Cardiac septum (tissue), 1 donor: ENCODE results near the gene TTYH3. TPM values are rescaled to one million over a fixed set of nuclear protein-coding genes. Genes with fewer than 3 reads are reported as not detected.

Experiments used
- DNase-seq: peaks from one replicate; pipeline ENCODE4 v3.0.0-alpha.2; 2020; ENCODE audit warnings: low spot score
- intact Hi-C: fragments of 100-400 bp; cut with DNase I; formaldehyde crosslinking; loops from one replicate; pipeline ENCODE4 v1.14.0; 2022
- total RNA-seq: library from RNA; stranded (reverse); fragmentation: NEBNext Ultra II Directional; extraction: Animal tissue kit (Norgen Biotek cat#: 25700); gene quantifications from one replicate; pipeline ENCODE4 v1.2.1, GENCODE V29; 2021
- donor health status: DM: no; HTN: no; CAD: no.

Gene TTYH3
- total RNA-seq, 1 donor from 2014 or later, result 17.1 TPM

DNA sequence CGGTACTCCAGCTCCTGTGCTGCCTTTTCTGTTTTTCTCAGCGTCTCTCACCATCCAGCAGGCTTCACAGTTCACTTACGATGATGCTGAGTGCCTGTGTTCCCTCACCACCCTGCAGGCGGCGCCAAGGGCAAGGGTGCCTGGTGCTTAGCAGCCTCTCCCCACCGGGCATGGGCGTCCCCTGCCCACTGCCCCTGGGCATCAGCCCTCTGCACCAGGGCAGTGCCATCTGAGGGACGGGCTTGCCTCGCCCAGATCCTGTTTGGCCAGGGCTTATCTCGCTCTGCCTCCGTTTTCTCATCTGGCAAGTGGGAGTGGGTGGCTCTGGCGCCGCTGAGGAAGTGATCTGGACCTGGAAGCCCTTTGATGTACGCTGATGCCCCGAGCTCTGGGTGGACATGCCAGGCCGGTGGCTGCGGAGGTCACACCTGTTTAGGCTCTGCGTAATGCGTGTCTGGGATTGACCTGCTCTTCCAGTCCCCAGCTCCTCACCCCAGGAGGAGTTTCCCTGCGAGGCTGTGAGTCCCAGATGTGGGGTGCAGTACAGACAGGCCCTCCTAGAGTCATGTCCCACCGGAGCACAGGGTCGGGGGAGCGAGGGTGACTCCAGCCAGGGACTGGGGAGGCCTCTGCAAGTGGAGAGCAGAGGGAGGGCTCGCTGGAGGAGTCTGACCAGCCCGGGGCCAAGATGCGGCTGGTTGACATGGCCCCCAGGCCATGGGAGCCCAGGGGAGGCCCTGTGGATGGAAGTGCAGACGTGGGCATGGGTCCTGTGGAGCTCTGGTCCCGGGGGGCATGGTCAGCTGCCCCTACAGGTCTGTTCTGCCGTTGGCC, 11.8 kb downstream of the TTYH3 start:
- intact Hi-C loops, result loop anchor here (5.0 kb wide), 1 partner anchor 36 kb away; no protein-coding TSS in a partner anchor
- no peak for DNase-seq

DNA sequence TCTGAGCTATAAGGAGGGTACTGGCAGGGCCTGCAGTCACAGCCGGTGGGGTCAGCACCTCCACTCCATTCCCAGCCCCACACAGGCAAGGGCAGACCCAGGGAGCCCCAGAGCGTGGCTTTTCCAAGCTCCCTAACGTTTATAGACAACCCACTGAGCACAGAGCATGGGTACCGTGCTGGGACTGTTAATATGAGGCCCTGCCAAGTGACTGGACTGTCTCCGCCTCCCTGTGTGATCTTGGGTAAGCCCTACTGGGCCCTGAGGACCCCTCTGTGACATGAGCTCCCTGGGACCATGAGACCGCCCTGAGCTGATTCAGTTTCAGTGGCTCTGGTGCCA, 12.4 kb downstream of the TTYH3 start:
- DNase-seq, result no peak
- intact Hi-C loops, result loop anchor here (5.0 kb wide), 1 partner anchor 37 kb away; no protein-coding TSS in a partner anchor

DNA sequence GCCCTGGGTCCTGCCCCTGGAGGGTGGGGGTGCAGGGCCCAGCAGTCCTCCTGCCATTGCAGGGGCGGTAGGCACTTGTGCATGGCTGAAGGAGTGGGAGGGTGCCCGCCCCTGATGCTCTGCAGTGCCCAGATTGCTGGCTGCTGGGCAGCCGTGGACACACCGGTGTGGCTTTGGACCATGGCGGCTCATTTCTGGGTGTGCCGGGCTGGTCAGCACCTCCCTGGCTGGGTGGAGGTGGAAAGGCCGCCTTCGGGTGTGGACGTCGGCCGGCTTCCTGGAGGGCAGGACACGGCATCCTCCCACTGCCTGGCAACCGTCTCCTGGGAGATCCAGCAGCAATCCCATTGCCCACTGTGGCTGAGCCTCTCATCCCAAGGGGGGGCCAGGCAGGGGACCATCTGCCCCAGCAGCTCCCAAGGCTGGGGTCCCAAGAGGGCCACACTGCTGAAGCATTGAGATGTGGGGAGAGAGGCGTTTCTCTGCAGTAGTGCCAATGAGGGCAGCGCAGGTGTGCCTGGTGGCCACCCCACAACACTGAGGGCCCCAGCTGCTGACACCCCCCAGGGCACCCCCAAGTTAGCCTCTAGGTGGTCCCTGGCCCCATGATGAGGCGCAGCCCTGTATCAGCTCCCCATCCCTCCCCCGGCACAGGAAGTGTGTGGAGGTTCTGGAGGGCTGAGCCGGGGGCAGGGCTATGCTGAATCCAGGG, 12.9 kb downstream of the TTYH3 start:
- no peak for DNase-seq
- intact Hi-C loops, result loop anchor here (5.0 kb wide), 1 partner anchor 37 kb away; no protein-coding TSS in a partner anchor

DNA sequence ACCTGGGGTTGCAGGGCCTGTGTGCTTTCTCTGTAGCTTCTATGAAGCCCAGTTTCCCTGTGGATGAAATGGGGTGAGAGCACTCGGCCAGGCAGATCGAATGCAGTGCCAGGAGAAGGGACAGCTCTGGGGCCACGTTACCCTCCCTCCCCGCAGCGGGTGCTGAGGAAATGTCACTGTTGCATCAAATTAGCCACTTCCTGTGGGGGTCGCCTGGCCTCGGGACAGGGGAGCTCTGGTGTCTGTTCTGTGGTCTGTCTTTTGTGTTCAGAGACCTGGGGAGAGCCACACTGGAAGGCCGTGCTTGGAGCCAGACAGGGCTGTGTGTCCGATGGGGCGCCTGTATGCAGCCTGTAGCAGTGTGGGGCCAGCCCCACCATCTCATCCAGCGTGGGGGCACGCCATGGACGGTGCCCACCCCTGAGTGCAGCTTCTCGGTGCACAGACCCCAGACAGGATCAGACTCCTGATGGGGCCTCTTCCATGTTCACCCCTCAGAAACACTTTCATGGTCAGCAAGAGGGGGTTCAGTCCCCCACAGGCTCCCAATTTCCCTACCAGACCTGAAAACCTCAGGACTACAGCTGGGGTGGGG, 13.6 kb downstream of the TTYH3 start:
- intact Hi-C loops, result no loop called here
- DNase-seq, result no peak

DNA sequence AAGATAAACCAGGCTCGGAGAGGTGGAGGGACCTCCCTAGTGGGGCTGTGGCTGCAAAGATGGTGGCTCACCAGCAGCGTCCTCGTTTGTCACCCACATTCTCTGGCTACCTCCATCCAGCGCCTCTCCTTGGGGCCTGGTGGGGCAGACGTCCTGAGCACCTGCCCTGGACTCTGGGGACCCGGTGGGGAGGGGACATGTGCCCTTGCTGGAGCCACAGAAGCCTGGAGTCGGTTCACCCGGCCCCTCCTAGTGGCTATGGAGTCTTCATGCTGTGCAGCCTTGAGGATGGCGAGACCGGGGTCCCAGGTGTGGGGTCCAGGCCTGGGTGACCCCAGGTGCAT, 14.5 kb downstream of the TTYH3 start:
- DNase-seq, result no peak
- intact Hi-C loops, result no loop called here

DNA sequence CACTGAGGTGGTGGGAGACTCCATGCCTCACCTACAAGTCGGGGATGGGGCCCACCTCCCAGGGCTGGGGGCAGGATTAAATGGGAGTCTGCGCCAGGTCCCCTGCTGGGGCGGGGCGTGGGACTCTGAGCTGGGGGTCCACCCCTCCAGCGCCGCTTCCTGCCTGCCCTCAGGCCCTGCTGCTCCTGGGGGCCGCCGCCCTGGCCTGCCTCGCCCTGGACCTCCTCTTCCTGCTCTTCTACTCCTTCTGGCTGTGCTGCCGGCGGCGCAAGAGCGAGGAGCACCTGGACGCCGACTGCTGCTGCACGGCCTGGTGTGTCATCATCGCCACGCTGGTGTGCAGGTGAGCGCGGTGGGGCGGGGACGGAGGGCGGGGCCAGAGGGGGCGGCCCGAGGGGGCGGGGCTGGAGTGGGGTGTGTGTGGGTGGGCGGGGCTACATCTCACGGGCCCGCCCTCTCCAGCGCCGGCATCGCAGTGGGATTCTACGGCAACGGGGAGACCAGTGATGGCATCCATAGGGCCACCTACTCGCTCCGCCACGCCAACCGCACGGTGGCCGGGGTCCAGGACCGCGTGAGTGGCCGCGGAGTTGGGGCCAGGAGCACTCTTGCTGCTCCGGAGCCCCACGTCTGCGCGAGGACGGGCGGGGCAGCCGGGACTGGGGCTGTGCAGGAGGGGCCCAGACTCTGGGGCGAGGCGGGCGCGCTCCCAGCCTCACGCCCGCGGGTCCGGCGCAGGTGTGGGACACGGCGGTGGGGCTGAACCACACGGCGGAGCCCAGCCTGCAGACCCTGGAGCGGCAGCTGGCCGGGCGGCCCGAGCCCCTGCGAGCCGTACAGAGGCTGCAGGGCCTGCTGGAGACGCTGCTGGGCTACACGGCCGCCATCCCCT, 15.1 kb downstream of the TTYH3 start:
- intact Hi-C loops, result no loop called here
- DNase-seq, result no peak

DNA sequence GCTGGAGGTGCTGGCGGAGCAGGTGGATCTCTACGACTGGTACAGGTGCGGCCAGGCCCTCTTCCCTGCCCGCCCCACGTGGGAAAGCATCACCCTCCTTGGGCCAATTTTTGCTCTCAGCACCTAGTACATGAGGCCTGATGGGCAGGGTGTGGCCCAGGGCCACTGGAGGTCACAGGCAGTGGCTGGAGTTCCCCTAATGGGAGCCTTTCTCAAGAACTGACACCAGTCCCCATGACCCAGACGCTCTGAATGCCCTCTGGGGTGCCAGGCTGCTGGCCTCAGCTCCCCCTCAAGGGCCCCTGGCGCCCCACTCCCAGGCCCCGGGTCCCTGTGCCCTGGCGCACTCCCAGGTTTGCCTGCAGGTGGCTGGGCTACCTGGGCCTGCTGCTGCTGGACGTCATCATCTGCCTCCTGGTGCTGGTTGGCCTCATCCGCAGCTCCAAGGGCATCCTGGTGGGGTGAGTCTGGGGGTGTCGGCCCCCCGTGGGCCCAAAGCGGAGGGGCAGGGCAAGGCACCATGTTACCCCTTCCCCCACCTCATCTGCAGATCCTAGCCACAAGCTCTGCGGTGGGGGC, 15.9 kb downstream of the TTYH3 start:
- intact Hi-C loops, result no loop called here

DNA sequence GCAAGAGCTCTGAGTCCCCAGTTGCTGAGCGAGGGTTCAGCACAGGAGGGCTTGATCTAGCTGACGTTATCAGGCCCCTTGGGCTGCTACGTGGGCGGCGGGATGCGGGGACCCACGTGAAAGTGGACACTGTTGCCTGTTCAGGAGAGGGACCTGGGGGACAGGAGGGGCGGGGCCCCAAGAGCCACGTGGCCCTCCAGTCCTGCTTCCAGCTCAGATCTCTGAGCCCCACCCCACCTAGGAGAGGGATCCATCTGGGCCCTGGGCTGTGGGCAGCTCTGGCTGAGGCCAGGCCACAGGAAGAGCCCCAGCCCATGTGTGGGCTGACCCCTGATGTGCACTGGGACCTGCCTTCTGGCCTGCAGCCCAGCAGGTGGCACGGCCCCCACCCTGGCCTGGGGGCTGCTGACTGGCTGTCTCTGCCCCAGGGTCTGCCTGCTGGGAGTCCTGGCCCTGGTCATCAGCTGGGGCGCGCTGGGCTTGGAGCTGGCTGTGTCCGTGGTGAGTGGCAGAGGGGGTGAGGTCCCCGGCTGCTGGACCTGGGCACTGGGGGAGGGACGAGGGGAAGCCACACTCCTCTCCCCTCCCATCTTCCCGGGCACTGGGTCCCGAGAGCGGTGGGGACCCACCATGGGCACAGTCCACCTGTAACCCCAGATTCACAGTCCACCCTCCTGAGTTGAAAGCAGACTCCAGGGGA, 17.5 kb downstream of the TTYH3 start:
- intact Hi-C loops, result no loop called here
- DNase-seq, result no peak

More for the DNA sequence above, 15.9 kb downstream of the TTYH3 start:
- DNase-seq, result no peak

DNA sequence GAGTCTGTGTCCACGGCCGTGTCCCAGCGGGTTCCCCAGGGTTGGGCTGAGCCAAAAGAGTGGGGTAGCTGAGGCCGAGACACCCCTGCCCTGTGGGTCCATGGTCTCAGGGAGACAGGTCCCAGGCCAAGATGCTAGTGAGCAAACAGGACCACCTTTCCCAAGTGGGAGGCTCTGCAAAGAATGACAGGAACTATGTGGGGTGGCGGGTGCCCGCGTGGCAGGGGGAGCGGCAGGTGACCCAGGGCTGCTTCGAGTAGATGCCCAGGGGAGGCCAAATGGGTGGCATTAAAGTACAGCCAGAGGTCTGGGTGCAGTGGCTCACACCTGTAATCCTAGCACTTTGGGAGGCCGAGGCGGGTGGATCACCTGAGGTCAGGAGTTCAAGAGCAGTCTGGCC, 18.2 kb downstream of the TTYH3 start:
- intact Hi-C loops, result no loop called here
- no peak for DNase-seq

DNA sequence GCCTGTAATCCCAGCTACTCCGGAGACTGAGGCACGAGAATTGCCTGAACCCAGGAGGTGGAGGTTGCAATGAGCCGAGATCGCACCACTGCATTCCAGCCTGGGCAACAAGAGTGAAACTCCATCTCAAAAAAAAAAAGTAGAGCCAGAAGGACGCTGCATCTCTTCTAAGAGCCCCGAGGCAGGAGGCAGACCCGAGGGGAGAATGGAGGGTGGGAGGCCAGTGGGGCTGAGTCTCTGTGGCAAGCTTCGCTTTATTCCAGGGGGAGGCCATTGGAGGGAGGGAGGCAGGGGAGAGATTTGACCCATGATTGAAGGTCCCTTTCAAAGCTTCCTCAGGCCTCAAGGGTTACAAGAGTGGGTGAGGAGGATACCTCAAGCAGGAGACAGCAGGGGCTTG, 18.7 kb downstream of the TTYH3 start:
- DNase-seq, result no peak
- intact Hi-C loops, result no loop called here

DNA sequence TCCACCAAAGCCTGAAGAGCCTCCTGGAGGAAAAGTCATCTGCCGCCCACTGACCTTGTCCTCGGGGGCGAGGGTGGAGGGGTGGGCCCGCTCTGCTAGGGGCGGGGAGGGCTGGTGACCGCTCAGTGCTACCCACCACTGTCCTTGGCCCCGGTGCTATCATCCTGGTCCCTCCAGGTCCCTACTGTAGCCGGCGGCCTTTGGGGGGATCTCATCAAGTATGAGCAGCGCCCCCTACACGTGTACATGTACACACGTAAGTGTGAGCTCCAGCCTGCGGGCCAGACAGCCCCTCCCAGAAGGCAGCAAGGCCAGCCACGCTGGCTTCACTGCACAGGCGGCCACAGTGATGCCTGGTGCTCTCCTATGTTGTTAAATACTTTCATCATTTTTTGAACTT, 19.6 kb downstream of the TTYH3 start:
- intact Hi-C loops, result no loop called here
- DNase-seq, result no peak

DNA sequence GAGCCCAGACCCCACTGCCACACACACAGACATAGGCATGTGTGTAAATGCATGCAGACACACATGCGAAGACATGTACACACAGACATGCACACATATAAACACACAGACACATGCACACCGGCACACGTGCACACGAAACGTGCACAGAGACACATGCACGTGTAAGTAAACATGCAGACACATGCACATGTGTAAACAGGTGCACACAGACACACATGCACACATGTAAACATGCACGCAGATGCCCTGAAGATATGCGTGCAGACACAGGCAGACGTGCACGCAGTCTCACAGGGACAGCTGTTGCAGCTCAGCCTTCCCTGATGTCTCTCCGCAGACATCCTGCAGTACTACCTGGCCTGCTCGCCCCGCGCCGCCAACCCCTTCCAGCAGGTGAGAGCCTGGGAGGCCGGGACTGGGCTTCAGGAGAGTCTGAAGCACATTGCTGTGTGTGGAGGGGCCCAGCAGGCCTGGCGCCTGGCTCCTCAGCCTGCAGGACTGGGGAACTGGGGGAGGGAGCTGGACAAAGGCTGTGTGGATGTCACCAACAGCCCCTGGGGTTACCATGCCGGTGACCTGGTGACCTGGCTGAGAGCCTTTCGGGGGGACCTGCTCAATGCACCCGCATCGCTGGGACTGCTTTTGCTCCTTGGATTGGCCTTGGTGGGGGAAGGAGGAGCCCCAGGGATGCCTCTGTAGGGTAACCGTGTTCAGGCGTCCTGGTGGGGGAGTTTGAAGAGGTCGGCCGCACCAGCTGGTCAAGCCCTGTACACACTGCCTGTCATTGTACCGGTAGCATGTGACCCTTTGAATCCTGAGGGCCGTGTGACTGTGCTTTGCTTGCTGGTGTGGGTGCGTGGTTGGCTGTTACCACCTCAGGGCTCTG, 20.3 kb downstream of the TTYH3 start:
- intact Hi-C loops, result no loop called here
- no peak for DNase-seq

DNA sequence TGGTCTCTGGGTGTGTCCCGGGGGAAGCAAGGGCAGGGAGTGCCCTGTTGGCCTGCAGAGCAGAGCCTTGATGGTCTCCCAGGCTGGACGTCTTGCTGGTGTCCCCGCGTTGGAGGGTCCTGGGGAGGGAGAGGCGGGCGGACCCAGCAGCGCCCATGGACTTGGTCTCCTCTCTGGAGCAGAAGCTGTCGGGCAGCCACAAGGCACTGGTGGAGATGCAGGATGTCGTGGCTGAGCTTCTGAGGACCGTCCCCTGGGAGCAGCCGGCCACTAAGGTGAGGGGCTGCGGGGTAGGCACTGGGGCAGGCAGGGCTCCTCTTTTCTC, 20.9 kb downstream of the TTYH3 start:
- intact Hi-C loops, result no loop called here
- DNase-seq, result no peak

DNA sequence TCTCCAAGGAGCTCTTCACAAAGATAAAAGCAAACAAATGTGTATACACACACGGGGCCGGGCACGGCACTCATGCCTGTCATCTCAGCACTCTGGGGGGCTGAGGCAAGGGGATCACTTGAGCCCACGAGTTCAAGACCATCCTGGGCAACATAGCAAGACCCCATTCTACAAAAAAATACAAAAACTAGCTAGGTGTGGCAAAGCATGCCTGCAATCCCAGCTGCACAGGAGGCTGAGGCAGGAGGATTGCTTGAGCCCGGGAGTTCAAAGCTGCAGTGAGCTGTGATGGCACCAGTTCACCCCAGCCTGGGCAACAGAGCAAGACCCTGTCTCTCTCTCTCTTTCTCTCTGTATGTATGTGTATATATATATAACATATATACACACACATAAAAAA, 22.3 kb downstream of the TTYH3 start:
- intact Hi-C loops, result no loop called here
- no peak for DNase-seq

DNA sequence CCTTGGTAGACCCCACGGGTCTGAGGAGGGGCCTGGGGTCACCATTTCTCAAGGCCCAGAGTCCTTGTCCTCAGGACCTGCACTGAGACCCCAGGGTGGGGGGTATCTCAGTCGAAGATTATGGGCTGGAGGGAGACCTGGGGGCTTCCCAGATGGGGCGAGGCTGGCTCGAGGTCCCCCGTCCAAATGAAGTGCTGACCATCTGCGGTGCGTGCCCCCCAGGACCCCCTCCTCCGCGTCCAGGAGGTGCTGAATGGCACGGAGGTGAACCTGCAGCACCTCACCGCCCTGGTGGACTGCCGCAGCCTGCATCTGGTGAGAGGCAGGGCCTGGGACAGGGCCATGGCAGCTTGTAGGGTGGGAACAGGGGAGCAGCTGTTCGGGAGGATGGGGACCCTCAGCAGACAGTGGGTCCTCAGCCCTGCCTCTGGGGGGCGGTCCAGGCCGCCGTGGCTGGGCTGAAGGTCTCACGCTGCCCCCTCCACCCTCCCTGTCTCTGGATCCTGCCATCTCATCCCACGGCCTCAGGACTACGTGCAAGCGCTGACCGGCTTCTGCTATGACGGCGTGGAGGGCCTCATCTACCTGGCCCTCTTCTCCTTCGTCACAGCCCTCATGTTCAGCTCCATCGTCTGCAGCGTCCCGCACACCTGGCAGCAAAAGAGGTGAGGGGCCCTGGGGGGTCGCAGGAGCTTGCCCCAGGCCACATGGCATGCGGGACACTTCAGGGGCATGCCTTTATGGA, 24.3 kb downstream of the TTYH3 start:
- intact Hi-C loops, result no loop called here

DNA sequence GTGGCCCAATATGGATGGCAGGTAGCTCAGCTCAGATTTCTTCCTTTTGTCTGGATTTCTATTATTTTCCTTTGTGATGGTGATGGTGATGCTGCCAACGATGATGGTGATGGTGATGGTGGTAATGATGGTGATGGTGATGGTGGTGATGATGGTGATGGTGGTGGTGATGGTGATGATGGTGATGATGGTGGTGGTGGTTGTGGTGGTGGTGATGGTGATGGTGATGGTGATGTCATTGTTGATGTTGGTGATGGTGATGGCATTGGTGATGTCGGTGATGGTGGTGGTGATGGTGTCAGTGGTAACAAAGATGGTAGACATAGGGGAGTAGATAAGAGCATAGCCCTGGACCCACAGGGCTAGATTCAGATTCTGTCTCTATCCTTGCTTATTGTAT, 25.4 kb downstream of the TTYH3 start:
- DNase-seq, result no peak
- intact Hi-C loops, result no loop called here

More for the DNA sequence above, 24.3 kb downstream of the TTYH3 start:
- DNase-seq, result no peak

DNA sequence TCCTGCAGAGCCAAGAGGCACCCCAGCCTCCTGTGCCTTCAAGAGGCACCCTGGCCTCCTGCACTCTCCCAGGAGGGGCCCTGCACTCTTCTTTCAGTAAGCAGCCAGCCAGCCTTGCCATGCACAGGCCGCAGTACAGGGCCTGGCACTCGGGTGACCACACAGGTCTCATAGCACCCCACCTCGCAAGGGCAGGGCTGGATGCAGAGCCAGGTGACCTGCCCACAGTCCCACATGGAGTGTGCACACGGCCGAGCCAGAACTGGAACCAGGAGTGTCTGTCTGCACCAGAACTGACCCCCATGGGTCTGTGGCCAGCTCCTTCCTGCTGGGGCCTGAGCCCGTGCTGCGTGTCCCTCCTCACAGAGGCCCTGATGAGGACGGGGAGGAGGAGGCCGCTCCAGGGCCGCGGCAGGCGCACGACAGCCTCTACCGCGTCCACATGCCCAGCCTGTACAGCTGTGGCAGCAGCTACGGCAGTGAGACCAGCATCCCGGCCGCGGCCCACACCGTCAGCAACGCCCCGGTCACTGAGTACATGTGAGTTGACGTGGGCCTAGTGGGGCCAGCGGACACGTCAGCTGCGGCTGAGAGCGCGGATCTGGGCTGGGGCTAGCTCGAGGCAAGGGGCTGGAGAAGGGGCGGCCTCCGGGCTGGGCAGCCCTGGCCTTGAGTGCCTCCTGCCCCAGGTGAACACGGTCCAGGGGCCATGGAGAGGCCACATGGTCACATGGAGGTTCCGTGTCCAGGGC, 26.3 kb downstream of the TTYH3 start:
- DNase-seq, result no peak
- intact Hi-C loops, result no loop called here
